Measurements from ENCODE around the gene RSF1. TPM values are rescaled to one million over a fixed set of nuclear protein-coding genes. Genes with fewer than 3 reads are reported as not detected.

Gene RSF1
- total and polyA plus RNA-seq, 2 donors (not counting 1 experiment from before 2014, with no cell fraction given) = 4.8 to 104 TPM

- Histone ChIP-seq H3K9me3 (ENCODE audit: control extremely low read depth in 1 of 3, control insufficient read depth in 2 of 3, insufficient read depth in 1 of 3, low read length in 2 of 3) (peaks cover 0 to 10% (median 5%) of the 10 kb centered on the region in 3 donors), H3K27ac (ENCODE audit: low read length in 2 of 2) (no peak overlapping the region), H3K27me3 (replicated peaks in 1 of 4; ENCODE audit: control extremely low read depth in 1 of 4, control insufficient read depth in 3 of 4, insufficient read depth in 4 of 4, low read length in 3 of 4) (no peaks in the 10 kb centered on the region), H3K4me3 (ENCODE audit: control extremely low read depth in 1 of 5, extremely low read depth in 1 of 5, insufficient read depth in 1 of 5, low read depth in 2 of 5, low read length in 4 of 5) (no peak overlapping the region), H2AFZ (ENCODE audit: insufficient read depth, low read depth, low read length, poor library complexity, severe bottlenecking) (no peak overlapping the region), H3K4me1 (ENCODE audit: control insufficient read depth in 2 of 2, insufficient read depth in 2 of 2, low read length in 2 of 2) (no peaks in the 10 kb centered on the region), H3K4me2 (replicated peaks; ENCODE audit: low read depth, low read length, poor library complexity, severe bottlenecking) (no peak overlapping the region), H3K9ac (ENCODE audit: low read length) (no peak overlapping the region), H3K36me3 (replicated peaks in 1 of 2; ENCODE audit: control extremely low read depth in 1 of 2, control insufficient read depth in 1 of 2, extremely low read depth in 1 of 2, insufficient read depth in 2 of 2, low read length in 1 of 2) (peaks cover 0 to 3% of the 10 kb centered on the region in 2 experiments), H3K79me2 (ENCODE audit: control insufficient read depth, insufficient read depth, low read length) (no peaks in the 10 kb centered on the region), H4K20me1 (ENCODE audit: control insufficient read depth, insufficient read depth, low read length, poor library complexity, severe bottlenecking) (no peaks in the 10 kb centered on the region)
- H3K9me3 Mint-ChIP-seq (ENCODE audit: insufficient read depth) = peaks cover 8% of the 10 kb centered on the region
- DNase-seq (no peak), ATAC-seq (ENCODE audit: low read depth) (no peak)
- H3K4me3 Mint-ChIP-seq = no peak overlapping the region
- intact Hi-C loops (cut with micrococcal nuclease) = no loop called here
- H3K27ac Mint-ChIP-seq = no peak overlapping the region
- ChIA-PET POLR2A (no interaction called here), CTCF (no interaction called here)
- TF ChIP-seq CTCF (IDR thresholded peaks at IDR 0.05) (no peak), EZH2 (IDR thresholded peaks at IDR 0.05; ENCODE audit: borderline replicate concordance, insufficient read depth, low read depth, low read length, poor library complexity, severe bottlenecking) (no peak)
- H3K4me1 Mint-ChIP-seq = no peaks in the 10 kb centered on the region
- H3K27me3 Mint-ChIP-seq = no peaks in the 10 kb centered on the region
- WGBS (ENCODE audit: insufficient coverage) = no CpG with 5 or more reads among the region's 1 CpG
Observed at GRCh38 chr11:77842441-77843121, 22.1 kb upstream of the RSF1 start.

GRCh38 chr11:77833302-77833701 lies 12.8 kb upstream of the RSF1 start:
- Mint-ChIP-seq H3K27ac (no peak overlapping the region), H3K4me3 (no peak overlapping the region), H3K27me3 (no peaks in the 10 kb centered on the region), H3K4me1 (no peaks in the 10 kb centered on the region), H3K9me3 (ENCODE audit: insufficient read depth) (peaks cover 5% of the 10 kb centered on the region)
- no peak for DNase-seq
- Histone ChIP-seq H3K9ac (ENCODE audit: low read length) (no peak overlapping the region), H3K27ac (ENCODE audit: low read length in 2 of 2) (no peak overlapping the region), H3K4me3 (ENCODE audit: control extremely low read depth in 1 of 5, extremely low read depth in 1 of 5, insufficient read depth in 1 of 5, low read depth in 2 of 5, low read length in 4 of 5) (no peak overlapping the region), H3K36me3 (replicated peaks in 1 of 2; ENCODE audit: control extremely low read depth in 1 of 2, control insufficient read depth in 1 of 2, extremely low read depth in 1 of 2, insufficient read depth in 2 of 2, low read length in 1 of 2) (no peaks in the 10 kb centered on the region), H3K9me3 (ENCODE audit: control extremely low read depth in 1 of 3, control insufficient read depth in 2 of 3, insufficient read depth in 1 of 3, low read length in 2 of 3) (peaks cover 0 to 1% (median 0%) of the 10 kb centered on the region in 3 donors), H3K79me2 (ENCODE audit: control insufficient read depth, insufficient read depth, low read length) (no peaks in the 10 kb centered on the region), H3K4me1 (ENCODE audit: control insufficient read depth in 2 of 2, insufficient read depth in 2 of 2, low read length in 2 of 2) (no peaks in the 10 kb centered on the region), H2AFZ (ENCODE audit: insufficient read depth, low read depth, low read length, poor library complexity, severe bottlenecking) (no peak overlapping the region), H3K4me2 (replicated peaks; ENCODE audit: low read depth, low read length, poor library complexity, severe bottlenecking) (no peak overlapping the region), H3K27me3 (replicated peaks in 1 of 4; ENCODE audit: control extremely low read depth in 1 of 4, control insufficient read depth in 3 of 4, insufficient read depth in 4 of 4, low read length in 3 of 4) (no peaks in the 10 kb centered on the region), H4K20me1 (ENCODE audit: control insufficient read depth, insufficient read depth, low read length, poor library complexity, severe bottlenecking) (no peaks in the 10 kb centered on the region)
- 95% methylated on average over 4 of the region's 4 CpGs for WGBS (ENCODE audit: insufficient coverage)
- POLR2A ChIA-PET = no interaction called here
- CTCF ChIA-PET = no interaction called here
- no peak for ATAC-seq (ENCODE audit: low read depth)
- intact Hi-C loops (cut with micrococcal nuclease) = no loop called here
- no peak for TF ChIP-seq EZH2 (IDR thresholded peaks at IDR 0.05; ENCODE audit: borderline replicate concordance, insufficient read depth, low read depth, low read length, poor library complexity, severe bottlenecking)
- TF ChIP-seq CTCF (IDR thresholded peaks at IDR 0.05) = no peak

Data from B cell (primary cell).